Tibial artery (tissue), 4 donors: Measurements from ENCODE around the gene CRMP1.
A peak's percentile ranks its signal among the peaks of the same experiment; 100 is the strongest.

Experiments
- DNase-seq, 2 donors: peaks; one replicate each; pipeline ENCODE4 v3.0.0-alpha.2; 2019
- H3K27ac ChIP-seq, 2 donors: fragments of 200-600 bp; sonication (generic) in 1 of 2; 1 replicate in 1 of 2; 2 replicates in 1 of 2; pipeline ENCODE4 v1.5.1; 2018 to 2019; ENCODE audit warnings: mild to moderate bottlenecking in 1 of 2
- H3K27me3 ChIP-seq, 2 donors: fragments of 200-600 bp; sonication (generic) in 1 of 2; one replicate each; pipeline versions ENCODE4 v1.5.1 to v1.6.0; 2016 to 2019
- H3K36me3 ChIP-seq, 3 donors: fragments of 200-600 bp; sonication (generic) in 2 of 3; one replicate each; pipeline ENCODE4 v1.5.1; 2016 to 2019; ENCODE audit warnings: mild to moderate bottlenecking in 2 of 3
- H3K4me1 ChIP-seq, 4 donors: fragments of 200-600 bp; sonication (generic) in 2 of 4; 1 replicate in 3 of 4; 2 replicates in 1 of 4; pipeline ENCODE4 v1.5.1; 2016 to 2019
- H3K4me3 ChIP-seq, 2 donors: fragments of 200-600 bp; sonication (generic) in 1 of 2; 1 replicate in 1 of 2; 2 replicates in 1 of 2; pipeline ENCODE4 v1.5.1; 2018 to 2019; ENCODE audit warnings: mild to moderate bottlenecking in 2 of 2
- H3K9me3 ChIP-seq, 3 donors: fragments of 200-600 bp; sonication (generic) in 1 of 3; one replicate each; pipeline ENCODE4 v1.5.1; 2016 to 2019
- intact Hi-C: fragments of 100-400 bp; cut with DNase I; formaldehyde crosslinking; loops from one replicate; pipeline ENCODE4 v1.15.0; 2023; ENCODE audit warnings: low total_unique reads
- TF ChIP-seq, protein P1 (sequence below), 2 experiments: fragments of 200-600 bp in 1 of 2; fragments of 450-650 bp in 1 of 2; IDR thresholded peaks; one replicate each; pipeline ENCODE4 v1.5.1; 2017 to 2019; ENCODE audit warnings: antibody characterized with exemption in 2 of 2, mild to moderate bottlenecking in 1 of 2, moderate library complexity in 1 of 2

CRMP1 gene

GRCh38 chr4:5790546-5790857 is 102.4 kb downstream of the CRMP1 start:
- peaks cover 15 to 59% (median 56%) of the 10 kb centered on the region in 3 donors for H3K36me3 ChIP-seq
- no peaks in the 10 kb centered on the region for H3K27me3 ChIP-seq
- no peaks in the 10 kb centered on the region for H3K4me1 ChIP-seq
- no peaks in the 10 kb centered on the region for H3K9me3 ChIP-seq
- intact Hi-C loops: loop anchor here (5.0 kb wide), 1 partner anchor 793 kb away; no protein-coding TSS in a partner anchor
- H3K4me3 ChIP-seq: no peak overlapping the region
- TF ChIP-seq, protein P1, sequence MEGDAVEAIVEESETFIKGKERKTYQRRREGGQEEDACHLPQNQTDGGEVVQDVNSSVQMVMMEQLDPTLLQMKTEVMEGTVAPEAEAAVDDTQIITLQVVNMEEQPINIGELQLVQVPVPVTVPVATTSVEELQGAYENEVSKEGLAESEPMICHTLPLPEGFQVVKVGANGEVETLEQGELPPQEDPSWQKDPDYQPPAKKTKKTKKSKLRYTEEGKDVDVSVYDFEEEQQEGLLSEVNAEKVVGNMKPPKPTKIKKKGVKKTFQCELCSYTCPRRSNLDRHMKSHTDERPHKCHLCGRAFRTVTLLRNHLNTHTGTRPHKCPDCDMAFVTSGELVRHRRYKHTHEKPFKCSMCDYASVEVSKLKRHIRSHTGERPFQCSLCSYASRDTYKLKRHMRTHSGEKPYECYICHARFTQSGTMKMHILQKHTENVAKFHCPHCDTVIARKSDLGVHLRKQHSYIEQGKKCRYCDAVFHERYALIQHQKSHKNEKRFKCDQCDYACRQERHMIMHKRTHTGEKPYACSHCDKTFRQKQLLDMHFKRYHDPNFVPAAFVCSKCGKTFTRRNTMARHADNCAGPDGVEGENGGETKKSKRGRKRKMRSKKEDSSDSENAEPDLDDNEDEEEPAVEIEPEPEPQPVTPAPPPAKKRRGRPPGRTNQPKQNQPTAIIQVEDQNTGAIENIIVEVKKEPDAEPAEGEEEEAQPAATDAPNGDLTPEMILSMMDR (IDR thresholded peaks at IDR 0.05): no peak
- no peak for DNase-seq
- no peak overlapping the region for H3K27ac ChIP-seq

GRCh38 chr4:5789141-5789540 is 103.7 kb downstream of the CRMP1 start:
- TF ChIP-seq, protein P1 (IDR thresholded peaks at IDR 0.05): no peak
- Histone ChIP-seq H3K4me3 (no peak overlapping the region), H3K4me1 (no peaks in the 10 kb centered on the region), H3K27ac (no peak overlapping the region), H3K27me3 (no peaks in the 10 kb centered on the region), H3K9me3 (no peaks in the 10 kb centered on the region), H3K36me3 (peaks cover 6 to 64% (median 58%) of the 10 kb centered on the region in 3 donors)
- DNase-seq: peak in 1 of 2 donors; percentile 37
- intact Hi-C loops: no loop called here

DNA sequence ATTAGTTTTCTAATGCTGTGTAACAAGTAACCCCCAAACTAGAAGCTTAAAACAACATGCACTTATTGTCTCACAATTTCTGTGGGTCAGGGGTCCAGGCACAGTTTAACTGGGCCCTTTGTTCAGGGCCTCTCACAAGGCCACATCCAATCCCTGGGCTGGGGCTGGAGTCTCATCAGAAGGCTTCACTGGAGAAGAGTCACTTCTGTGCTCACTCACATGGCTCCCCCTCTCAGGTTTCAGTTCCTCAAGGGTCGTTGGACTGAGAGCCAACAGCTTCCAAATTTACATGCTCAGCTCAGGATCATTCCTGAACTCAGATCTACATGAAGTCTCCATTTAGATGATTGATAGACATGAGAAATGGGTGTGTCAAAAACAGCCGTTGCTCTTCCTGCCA is 104.7 kb downstream of the CRMP1 start:
- no peak overlapping the region for H3K27ac ChIP-seq
- no peaks in the 10 kb centered on the region for H3K27me3 ChIP-seq
- intact Hi-C loops: no loop called here
- H3K4me1 ChIP-seq: no peaks in the 10 kb centered on the region
- no peaks in the 10 kb centered on the region for H3K9me3 ChIP-seq
- H3K36me3 ChIP-seq: peaks cover 5 to 68% (median 59%) of the 10 kb centered on the region in 3 donors
- TF ChIP-seq, protein P1 (IDR thresholded peaks at IDR 0.05): no peak
- DNase-seq: peak in 1 of 2 donors; percentile 23
- no peak overlapping the region for H3K4me3 ChIP-seq

DNA sequence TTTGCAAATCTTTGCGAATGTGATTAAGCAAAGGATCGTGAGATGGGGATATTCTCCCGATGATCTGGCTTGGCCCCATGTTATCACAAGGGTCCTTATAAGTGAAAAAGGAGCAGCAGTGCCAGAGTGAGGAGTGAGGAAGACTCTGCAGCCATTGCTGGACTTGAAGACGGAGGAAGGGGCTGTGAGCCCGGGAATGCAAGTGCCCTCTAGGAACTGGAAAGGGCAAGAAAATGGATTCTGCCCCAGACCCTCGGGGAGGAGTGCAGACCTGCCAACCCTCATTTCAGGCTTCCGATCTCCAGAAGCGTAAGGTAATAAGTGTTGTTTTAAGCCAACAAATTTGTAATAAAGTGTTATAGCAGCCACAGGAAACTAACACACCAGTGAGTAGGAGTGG is 105.6 kb downstream of the CRMP1 start:
- TF ChIP-seq, protein P1 (IDR thresholded peaks at IDR 0.05): no peak
- H3K27ac ChIP-seq: no peak overlapping the region
- peak in 1 of 2 donors; percentile 11 for DNase-seq
- H3K9me3 ChIP-seq: no peaks in the 10 kb centered on the region
- H3K4me1 ChIP-seq: no peaks in the 10 kb centered on the region
- intact Hi-C loops: no loop called here
- no peaks in the 10 kb centered on the region for H3K27me3 ChIP-seq
- no peak overlapping the region for H3K4me3 ChIP-seq
- peaks cover 5 to 74% (median 59%) of the 10 kb centered on the region in 3 donors for H3K36me3 ChIP-seq

GRCh38 chr4:5785806-5786680 is 106.8 kb downstream of the CRMP1 start:
- Histone ChIP-seq H3K27me3 (no peaks in the 10 kb centered on the region), H3K36me3 (peaks cover 5 to 74% (median 63%) of the 10 kb centered on the region in 3 donors), H3K4me1 (no peaks in the 10 kb centered on the region), H3K27ac (no peak overlapping the region), H3K4me3 (no peak overlapping the region), H3K9me3 (no peaks in the 10 kb centered on the region)
- TF ChIP-seq, protein P1 (IDR thresholded peaks at IDR 0.05): no peak
- intact Hi-C loops: no loop called here
- DNase-seq: peak in 1 of 2 donors; percentile 20
